Osteoblast (primary cell): ENCODE results near the gene SYT17. TPM values are rescaled to one million over a fixed set of nuclear protein-coding genes. Genes with fewer than 3 reads are reported as not detected.

ENCODE experiments used
- DNase-seq: peaks from one replicate; pipeline ENCODE4 v3.0.0; 2011; ENCODE audit warnings: low spot score, mixed read lengths; ENCODE audit not compliant: insufficient read length; ENCODE audit errors: missing footprints
- H2AFZ ChIP-seq: 2 replicates; pipeline ENCODE4 v1.6.0; 2011; ENCODE audit warnings: mild to moderate bottlenecking, low read length
- H3K27ac ChIP-seq: 2 replicates; pipeline ENCODE4 v1.5.1; 2011; ENCODE audit warnings: mild to moderate bottlenecking, low read depth, low read length, moderate library complexity
- H3K27me3 ChIP-seq: 2 replicates; pipeline ENCODE4 v1.6.0; 2012; ENCODE audit warnings: mild to moderate bottlenecking, control low read depth, inconsistent platforms, low read length, moderate library complexity; ENCODE audit not compliant: insufficient read depth
- H3K36me3 ChIP-seq: 2 replicates; pipeline ENCODE4 v1.5.1; 2011; ENCODE audit warnings: mild to moderate bottlenecking, low read length, control low read depth, moderate library complexity; ENCODE audit not compliant: insufficient read depth
- H3K4me1 ChIP-seq: 2 replicates; pipeline ENCODE4 v1.5.1; 2011; ENCODE audit warnings: mild to moderate bottlenecking, low read length, control low read depth, moderate library complexity; ENCODE audit not compliant: insufficient read depth
- H3K4me2 ChIP-seq: 2 replicates; pipeline ENCODE4 v1.6.0; 2011; ENCODE audit warnings: mild to moderate bottlenecking, low read length; ENCODE audit not compliant: insufficient read depth
- H3K4me3 ChIP-seq: fragments of 200-600 bp; sonication (generic); 3 replicates; pipeline ENCODE4 v1.5.1; 2012; ENCODE audit warnings: mild to moderate bottlenecking, low read length, inconsistent platforms; ENCODE audit not compliant: insufficient read depth
- H3K79me2 ChIP-seq: 2 replicates; pipeline ENCODE4 v1.6.0; 2012; ENCODE audit warnings: mild to moderate bottlenecking, low read length, control low read depth, inconsistent platforms; ENCODE audit not compliant: insufficient read depth
- H3K9me3 ChIP-seq: 2 replicates; pipeline ENCODE4 v1.5.1; 2011; ENCODE audit warnings: low read depth, low read length, control low read depth
- H4K20me1 ChIP-seq: 2 replicates; pipeline ENCODE4 v1.6.0; 2012; ENCODE audit warnings: mild to moderate bottlenecking, low read length, control low read depth; ENCODE audit not compliant: insufficient read depth
- total RNA-seq: library from RNA; depleted of rRNA; stranded (reverse); fragments of >200 nt; gene quantifications from 2 replicates; pipeline ENCODE4 v1.2.3, GENCODE V29; 2012
- TF ChIP-seq, protein P1 (sequence below): IDR thresholded peaks from 2 replicates; pipeline ENCODE4 v1.5.1; 2011; ENCODE audit warnings: mild to moderate bottlenecking, low read depth, low read length, moderate library complexity; ENCODE audit errors: extremely low read depth

SYT17 gene
- total RNA-seq, 1 donor: under 0.01 TPM

DNA sequence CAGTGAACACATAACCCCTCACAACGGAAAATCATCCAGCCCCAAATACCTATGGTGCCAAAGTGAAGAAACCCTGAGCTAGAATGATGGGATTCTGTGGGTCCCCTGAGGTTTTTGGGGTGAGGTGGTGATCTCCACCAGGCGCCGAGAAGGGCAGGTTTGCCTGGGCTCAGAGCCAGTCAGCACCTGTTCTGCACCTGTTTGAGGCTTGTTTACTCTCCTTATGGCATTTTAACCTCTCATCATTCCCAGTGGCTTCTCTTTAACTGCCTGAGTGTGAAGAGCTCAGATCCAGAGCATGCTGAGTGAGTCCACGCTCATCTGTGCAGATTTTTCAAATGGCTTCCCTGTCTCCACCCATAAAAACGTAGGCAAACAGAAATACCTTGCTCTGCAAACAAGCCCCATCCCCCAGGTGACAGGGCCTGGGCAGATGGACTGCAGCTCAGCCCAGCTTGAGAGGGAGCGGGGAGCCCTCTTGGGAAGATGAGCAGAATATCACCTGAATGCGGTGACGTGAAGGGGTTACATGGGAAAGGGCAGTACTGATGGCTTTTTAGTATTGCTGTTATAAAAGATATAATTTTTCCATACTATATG is 77.4 kb downstream of the SYT17 start:
- TF ChIP-seq, protein P1, sequence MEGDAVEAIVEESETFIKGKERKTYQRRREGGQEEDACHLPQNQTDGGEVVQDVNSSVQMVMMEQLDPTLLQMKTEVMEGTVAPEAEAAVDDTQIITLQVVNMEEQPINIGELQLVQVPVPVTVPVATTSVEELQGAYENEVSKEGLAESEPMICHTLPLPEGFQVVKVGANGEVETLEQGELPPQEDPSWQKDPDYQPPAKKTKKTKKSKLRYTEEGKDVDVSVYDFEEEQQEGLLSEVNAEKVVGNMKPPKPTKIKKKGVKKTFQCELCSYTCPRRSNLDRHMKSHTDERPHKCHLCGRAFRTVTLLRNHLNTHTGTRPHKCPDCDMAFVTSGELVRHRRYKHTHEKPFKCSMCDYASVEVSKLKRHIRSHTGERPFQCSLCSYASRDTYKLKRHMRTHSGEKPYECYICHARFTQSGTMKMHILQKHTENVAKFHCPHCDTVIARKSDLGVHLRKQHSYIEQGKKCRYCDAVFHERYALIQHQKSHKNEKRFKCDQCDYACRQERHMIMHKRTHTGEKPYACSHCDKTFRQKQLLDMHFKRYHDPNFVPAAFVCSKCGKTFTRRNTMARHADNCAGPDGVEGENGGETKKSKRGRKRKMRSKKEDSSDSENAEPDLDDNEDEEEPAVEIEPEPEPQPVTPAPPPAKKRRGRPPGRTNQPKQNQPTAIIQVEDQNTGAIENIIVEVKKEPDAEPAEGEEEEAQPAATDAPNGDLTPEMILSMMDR: no peak
- H3K4me2 ChIP-seq: no peak overlapping the region
- no peak overlapping the region for H3K4me3 ChIP-seq
- H3K27me3 ChIP-seq: no peaks in the 10 kb centered on the region
- no peak overlapping the region for H2AFZ ChIP-seq
- no peaks in the 10 kb centered on the region for H3K36me3 ChIP-seq
- no peaks in the 10 kb centered on the region for H4K20me1 ChIP-seq
- no peak overlapping the region for H3K27ac ChIP-seq
- no peaks in the 10 kb centered on the region for H3K9me3 ChIP-seq
- no peaks in the 10 kb centered on the region for H3K79me2 ChIP-seq
- no peaks in the 10 kb centered on the region for H3K4me1 ChIP-seq
- DNase-seq: no peak

DNA sequence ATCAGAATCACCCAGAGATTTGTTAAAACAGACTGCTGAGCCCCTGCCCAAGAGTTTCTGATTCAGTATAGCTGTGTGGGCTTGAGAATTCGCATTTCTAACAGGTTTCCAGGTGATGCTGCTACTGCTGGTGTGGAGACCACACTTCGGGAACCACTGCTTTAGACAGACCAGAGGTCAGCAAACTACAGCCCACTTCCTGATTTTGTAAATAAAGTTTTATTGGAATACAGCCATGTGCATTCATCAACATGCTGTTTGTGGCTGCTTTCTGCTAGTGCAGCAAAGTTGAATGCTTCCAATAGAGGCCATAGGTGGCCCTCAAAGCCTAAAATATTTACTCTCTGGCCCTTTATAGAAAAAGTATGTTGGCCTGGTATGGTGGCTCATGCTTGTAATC is 84.9 kb downstream of the SYT17 start:
- H2AFZ ChIP-seq: no peak overlapping the region
- no peak overlapping the region for H3K4me2 ChIP-seq

DNA sequence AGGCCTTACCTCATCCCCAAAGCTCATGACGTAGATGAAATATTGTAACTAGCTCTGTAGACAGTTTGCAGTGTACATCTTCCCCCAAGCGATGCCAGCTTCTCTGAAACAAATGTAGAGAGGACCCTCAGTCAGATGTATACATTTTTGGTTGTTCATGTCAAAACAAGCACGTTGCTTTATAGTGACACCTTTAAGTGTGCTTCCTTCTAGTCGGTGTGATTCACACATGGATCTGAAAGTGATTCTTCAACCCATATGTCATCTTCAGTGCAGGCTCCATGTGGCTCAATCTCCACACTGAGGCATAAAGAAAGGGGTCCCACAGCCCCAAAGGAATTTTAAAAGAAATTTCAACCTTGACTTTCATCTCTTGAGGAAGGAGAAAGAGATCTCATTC is 86.6 kb downstream of the SYT17 start:
- no peaks in the 10 kb centered on the region for H4K20me1 ChIP-seq
- H3K27me3 ChIP-seq: no peaks in the 10 kb centered on the region
- H3K4me3 ChIP-seq: no peak overlapping the region
- TF ChIP-seq, protein P1: no peak
- H3K4me1 ChIP-seq: no peaks in the 10 kb centered on the region
- H3K79me2 ChIP-seq: no peaks in the 10 kb centered on the region
- no peak overlapping the region for H3K4me2 ChIP-seq
- no peak for DNase-seq
- H3K9me3 ChIP-seq: no peaks in the 10 kb centered on the region
- no peak overlapping the region for H3K27ac ChIP-seq
- no peak overlapping the region for H2AFZ ChIP-seq
- H3K36me3 ChIP-seq: no peaks in the 10 kb centered on the region

More for the DNA sequence above, 84.9 kb downstream of the SYT17 start:
- DNase-seq: no peak
- Histone ChIP-seq H3K9me3 (no peaks in the 10 kb centered on the region), H3K4me3 (no peak overlapping the region), H3K4me1 (no peaks in the 10 kb centered on the region), H3K27ac (no peak overlapping the region), H3K36me3 (no peaks in the 10 kb centered on the region), H4K20me1 (no peaks in the 10 kb centered on the region), H3K79me2 (no peaks in the 10 kb centered on the region), H3K27me3 (no peaks in the 10 kb centered on the region)
- TF ChIP-seq, protein P1: no peak

GRCh38 chr16:19264123-19264673 is 96.2 kb downstream of the SYT17 start:
- no peaks in the 10 kb centered on the region for H3K9me3 ChIP-seq

More at GRCh38 chr16:19264123-19264673, 96.2 kb downstream of the SYT17 start:
- Histone ChIP-seq H4K20me1 (no peaks in the 10 kb centered on the region), H3K79me2 (no peaks in the 10 kb centered on the region), H3K27me3 (no peaks in the 10 kb centered on the region), H3K4me2 (no peak overlapping the region), H3K4me3 (no peak overlapping the region), H3K27ac (no peak overlapping the region), H3K4me1 (no peaks in the 10 kb centered on the region), H3K36me3 (no peaks in the 10 kb centered on the region), H2AFZ (no peak overlapping the region)
- TF ChIP-seq, protein P1: no peak
- DNase-seq: no peak
